ENCODE results near the gene ZSCAN5B. TPM values are rescaled to one million over a fixed set of nuclear protein-coding genes. Genes with fewer than 3 reads are reported as not detected.
"Not testable (repeated sequence)": the region's sequence is repeated elsewhere in the genome, so short reads cannot be mapped to it uniquely, and the experiment has no call there.

The ZSCAN5B gene
- polyA plus RNA-seq, 1 of the 3 experiments (the other 2 are of a cell fraction), result not detected

DNA sequence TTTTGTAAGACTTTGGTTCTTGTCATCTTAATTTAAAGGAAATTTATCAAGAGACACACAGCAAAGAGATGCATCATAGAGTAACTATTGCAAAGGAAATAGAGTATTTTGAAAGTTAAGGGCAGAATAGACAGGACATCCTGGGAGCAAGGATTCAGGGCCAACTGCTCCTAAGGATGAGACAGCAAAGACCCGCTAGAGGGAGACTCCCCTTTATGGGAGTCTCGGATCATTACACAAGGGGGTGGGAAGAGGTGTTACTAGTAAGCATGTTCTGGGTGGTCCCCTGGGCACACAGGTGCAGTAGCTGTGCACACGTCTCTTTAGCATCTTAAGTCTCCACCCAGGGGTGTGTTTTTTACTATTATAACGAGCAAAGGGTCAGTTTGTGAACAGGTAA lies 14.1 kb upstream of the ZSCAN5B start:
- Histone ChIP-seq H3K4me1 (ENCODE audit: control insufficient read depth in 1 of 2, insufficient read depth in 2 of 2, low read depth in 1 of 2, low read length in 1 of 2) (no peaks in the 10 kb centered on the region), H2AFZ (ENCODE audit: low read depth) (no peak overlapping the region), H3K36me3 (replicated peaks in 1 of 2; ENCODE audit: control insufficient read depth in 1 of 2, insufficient read depth in 2 of 2, low read length in 1 of 2) (no peaks in the 10 kb centered on the region), H3K4me3 (ENCODE audit: low read depth in 2 of 2, low read length in 1 of 2) (no peak overlapping the region), H3K27ac (ENCODE audit: low read depth in 2 of 2, low read length in 1 of 2) (no peak overlapping the region), H3K4me2 (no peak overlapping the region), H3K9ac (no peak overlapping the region), H3F3A (replicated peaks; ENCODE audit: insufficient read depth) (no peaks in the 10 kb centered on the region), H3K9me2 (no peaks in the 10 kb centered on the region), H3K9me3 (no peaks in the 10 kb centered on the region), H3K27me3 (ENCODE audit: insufficient read depth) (peaks cover 25% of the 10 kb centered on the region; the same call in 1 of the 2 replicates), H3K79me2 (ENCODE audit: insufficient read depth) (no peaks in the 10 kb centered on the region), H4K20me1 (ENCODE audit: insufficient read depth) (no peaks in the 10 kb centered on the region)
- POLR2A ChIA-PET, result no interaction called here
- TF ChIP-seq FOSL2 (IDR thresholded peaks at IDR 0.05; ENCODE audit: borderline replicate concordance, low read depth), result no peak
- TF ChIP-seq GATA2 (CRISPR knock-in tag; IDR thresholded peaks at IDR 0.05), result no peak
- TF ChIP-seq, protein P1, sequence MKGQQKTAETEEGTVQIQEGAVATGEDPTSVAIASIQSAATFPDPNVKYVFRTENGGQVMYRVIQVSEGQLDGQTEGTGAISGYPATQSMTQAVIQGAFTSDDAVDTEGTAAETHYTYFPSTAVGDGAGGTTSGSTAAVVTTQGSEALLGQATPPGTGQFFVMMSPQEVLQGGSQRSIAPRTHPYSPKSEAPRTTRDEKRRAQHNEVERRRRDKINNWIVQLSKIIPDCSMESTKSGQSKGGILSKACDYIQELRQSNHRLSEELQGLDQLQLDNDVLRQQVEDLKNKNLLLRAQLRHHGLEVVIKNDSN (IDR thresholded peaks at IDR 0.05; ENCODE audit: borderline replicate concordance, low read depth), result no peak
- TF ChIP-seq, protein P2, sequence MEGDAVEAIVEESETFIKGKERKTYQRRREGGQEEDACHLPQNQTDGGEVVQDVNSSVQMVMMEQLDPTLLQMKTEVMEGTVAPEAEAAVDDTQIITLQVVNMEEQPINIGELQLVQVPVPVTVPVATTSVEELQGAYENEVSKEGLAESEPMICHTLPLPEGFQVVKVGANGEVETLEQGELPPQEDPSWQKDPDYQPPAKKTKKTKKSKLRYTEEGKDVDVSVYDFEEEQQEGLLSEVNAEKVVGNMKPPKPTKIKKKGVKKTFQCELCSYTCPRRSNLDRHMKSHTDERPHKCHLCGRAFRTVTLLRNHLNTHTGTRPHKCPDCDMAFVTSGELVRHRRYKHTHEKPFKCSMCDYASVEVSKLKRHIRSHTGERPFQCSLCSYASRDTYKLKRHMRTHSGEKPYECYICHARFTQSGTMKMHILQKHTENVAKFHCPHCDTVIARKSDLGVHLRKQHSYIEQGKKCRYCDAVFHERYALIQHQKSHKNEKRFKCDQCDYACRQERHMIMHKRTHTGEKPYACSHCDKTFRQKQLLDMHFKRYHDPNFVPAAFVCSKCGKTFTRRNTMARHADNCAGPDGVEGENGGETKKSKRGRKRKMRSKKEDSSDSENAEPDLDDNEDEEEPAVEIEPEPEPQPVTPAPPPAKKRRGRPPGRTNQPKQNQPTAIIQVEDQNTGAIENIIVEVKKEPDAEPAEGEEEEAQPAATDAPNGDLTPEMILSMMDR (IDR thresholded peaks at IDR 0.05), result no peak
- 3% methylated on average over 4 of the region's 4 CpGs for WGBS (ENCODE audit: low lambda C conversion rate)
- CTCF ChIA-PET, result no interaction called here
- no peak for DNase-seq

DNA sequence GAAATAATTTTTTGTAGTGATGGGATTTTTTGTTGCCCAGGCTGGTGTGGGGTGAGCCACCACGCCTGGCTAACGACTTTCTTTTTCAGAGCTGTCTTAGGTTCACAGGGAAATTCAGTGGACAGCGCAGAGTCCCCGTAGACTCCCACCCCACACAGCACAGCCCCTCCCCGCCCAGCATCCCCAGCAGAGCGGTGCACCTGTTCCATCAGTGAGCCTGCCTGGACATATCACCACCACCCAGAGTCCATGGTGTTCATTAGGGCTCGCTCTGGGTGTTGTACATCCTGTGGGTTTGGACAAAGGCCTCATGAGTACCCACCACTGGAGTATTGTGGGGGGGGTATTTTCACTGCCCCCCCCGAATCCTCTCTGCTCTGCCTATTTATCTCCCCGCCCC lies 12.5 kb upstream of the ZSCAN5B start:
- H4K20me1 ChIP-seq (ENCODE audit: insufficient read depth); H3K4me1 ChIP-seq (ENCODE audit: control insufficient read depth in 1 of 2, insufficient read depth in 2 of 2, low read depth in 1 of 2, low read length in 1 of 2); H3F3A ChIP-seq (replicated peaks; ENCODE audit: insufficient read depth); H3K79me2 ChIP-seq (ENCODE audit: insufficient read depth); H3K4me3 ChIP-seq (ENCODE audit: low read depth in 2 of 2, low read length in 1 of 2); H3K9ac ChIP-seq; H3K9me3 ChIP-seq; H3K9me2 ChIP-seq; H2AFZ ChIP-seq (ENCODE audit: low read depth); H3K4me2 ChIP-seq; H3K27ac ChIP-seq (ENCODE audit: low read depth in 2 of 2, low read length in 1 of 2); DNase-seq; POLR2A ChIA-PET; H3K36me3 ChIP-seq (replicated peaks in 1 of 2; ENCODE audit: control insufficient read depth in 1 of 2, insufficient read depth in 2 of 2, low read length in 1 of 2): not testable (repeated sequence)
- H3K27me3 ChIP-seq (ENCODE audit: insufficient read depth), result peaks cover 35% of the 10 kb centered on the region; the same call in 1 of the 2 replicates
- 52% methylated on average over 9 of the region's 9 CpGs for WGBS (ENCODE audit: low lambda C conversion rate)
- CTCF ChIA-PET, result interaction anchor here (1.9 kb wide), 1 partner anchor 123 kb away, joined by 5 read pairs; no protein-coding TSS in a partner anchor

DNA sequence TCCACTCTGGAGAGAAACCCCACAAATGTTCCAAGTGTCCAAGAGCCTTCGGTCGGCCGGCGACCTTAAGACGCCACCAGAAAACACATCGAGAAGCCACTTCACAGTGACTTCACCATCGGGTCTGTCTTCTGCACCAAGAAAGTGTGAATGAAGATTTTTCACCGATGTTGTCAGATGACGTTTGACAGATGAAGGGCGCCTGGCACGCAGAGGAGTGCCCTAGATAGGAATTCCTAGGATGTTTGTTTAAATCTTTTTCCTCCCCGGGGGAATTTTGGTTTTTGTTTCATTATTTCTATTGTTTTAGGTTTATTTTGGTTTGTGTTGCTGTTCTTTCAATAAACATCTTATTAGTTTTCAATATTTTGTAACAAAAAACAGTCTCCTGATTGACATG lies 11.5 kb upstream of the ZSCAN5B start:
- H3K4me3 ChIP-seq (ENCODE audit: low read depth in 2 of 2, low read length in 1 of 2), result no peak overlapping the region
- H3K9me3 ChIP-seq, result no peaks in the 10 kb centered on the region
- H3K79me2 ChIP-seq (ENCODE audit: insufficient read depth), result no peaks in the 10 kb centered on the region
- no peak overlapping the region for H3K4me2 ChIP-seq
- DNase-seq, result no peak
- H4K20me1 ChIP-seq (ENCODE audit: insufficient read depth), result no peaks in the 10 kb centered on the region
- H3K36me3 ChIP-seq (replicated peaks in 1 of 2; ENCODE audit: control insufficient read depth in 1 of 2, insufficient read depth in 2 of 2, low read length in 1 of 2), result no peaks in the 10 kb centered on the region
- 49% methylated on average over 11 of the region's 12 CpGs for WGBS (ENCODE audit: low lambda C conversion rate)
- no peak overlapping the region for H3K27ac ChIP-seq (ENCODE audit: low read depth in 2 of 2, low read length in 1 of 2)
- ChIA-PET CTCF (interaction anchor here (1.9 kb wide), 1 partner anchor 124 kb away, joined by 5 read pairs; no protein-coding TSS in a partner anchor), POLR2A (no interaction called here)
- no peaks in the 10 kb centered on the region for H3K4me1 ChIP-seq (ENCODE audit: control insufficient read depth in 1 of 2, insufficient read depth in 2 of 2, low read depth in 1 of 2, low read length in 1 of 2)
- no peaks in the 10 kb centered on the region for H3K9me2 ChIP-seq
- H2AFZ ChIP-seq (ENCODE audit: low read depth), result no peak overlapping the region
- no peaks in the 10 kb centered on the region for H3F3A ChIP-seq (replicated peaks; ENCODE audit: insufficient read depth)
- H3K27me3 ChIP-seq (ENCODE audit: insufficient read depth), result peaks cover 35% of the 10 kb centered on the region; the same call in 1 of the 2 replicates
- no peak overlapping the region for H3K9ac ChIP-seq
- TF ChIP-seq RCOR1 (IDR thresholded peaks at IDR 0.05; ENCODE audit: low read length), result no peak
- no peak for TF ChIP-seq NRF1 (IDR thresholded peaks at IDR 0.05; ENCODE audit: low read depth, low read length)
- TF ChIP-seq TCF12 (IDR thresholded peaks at IDR 0.05), result no peak
- TF ChIP-seq ELF1 (IDR thresholded peaks at IDR 0.05), result no peak
- TF ChIP-seq JUND (IDR thresholded peaks at IDR 0.05), result no peak
- no peak for TF ChIP-seq FOXJ3 (CRISPR knock-in tag; IDR thresholded peaks at IDR 0.05)
- TF ChIP-seq TAF1 (IDR thresholded peaks at IDR 0.05; ENCODE audit: borderline replicate concordance, low read depth, low read length), result no peak
- no peak for TF ChIP-seq FOXM1 (IDR thresholded peaks at IDR 0.05; ENCODE audit: low read depth)
- TF ChIP-seq POLR2AphosphoS5 (IDR thresholded peaks at IDR 0.05; ENCODE audit: low read depth, low read length), result no peak
- TF ChIP-seq GABPA (IDR thresholded peaks at IDR 0.05; ENCODE audit: low read depth), result no peak
- no peak for TF ChIP-seq GATA2 (CRISPR knock-in tag; IDR thresholded peaks at IDR 0.05)

DNA sequence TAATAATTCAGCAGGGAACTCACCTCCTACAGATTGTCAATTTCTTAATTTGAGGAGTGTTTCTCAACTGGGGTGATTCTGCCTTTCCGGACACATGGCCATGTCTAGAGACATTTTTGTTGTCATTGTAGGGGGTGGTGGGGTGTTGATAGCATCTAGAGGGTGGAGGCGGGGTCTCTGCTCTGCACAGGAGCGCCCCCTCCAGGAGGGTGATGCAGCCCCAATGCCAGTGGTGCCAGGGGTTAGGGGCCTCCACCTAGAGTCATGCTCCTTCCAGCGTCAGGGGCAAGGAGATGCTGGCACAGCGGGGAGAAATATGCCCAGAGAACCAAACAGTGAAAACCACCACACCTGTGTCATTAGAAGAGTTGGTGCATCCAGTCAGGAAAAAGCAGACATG lies 10.0 kb upstream of the ZSCAN5B start:
- not testable (repeated sequence) for H3F3A ChIP-seq (replicated peaks; ENCODE audit: insufficient read depth)
- 3% methylated on average over 3 of the region's 5 CpGs for WGBS (ENCODE audit: low lambda C conversion rate)
- peaks cover 35% of the 10 kb centered on the region; the same call in 1 of the 2 replicates for H3K27me3 ChIP-seq (ENCODE audit: insufficient read depth)

More for the DNA sequence above, 10.0 kb upstream of the ZSCAN5B start:
- H3K4me2 ChIP-seq; DNase-seq; H3K27ac ChIP-seq (ENCODE audit: low read depth in 2 of 2, low read length in 1 of 2); POLR2A ChIA-PET; H3K9me3 ChIP-seq; H3K4me1 ChIP-seq (ENCODE audit: control insufficient read depth in 1 of 2, insufficient read depth in 2 of 2, low read depth in 1 of 2, low read length in 1 of 2); H2AFZ ChIP-seq (ENCODE audit: low read depth); H3K36me3 ChIP-seq (replicated peaks in 1 of 2; ENCODE audit: control insufficient read depth in 1 of 2, insufficient read depth in 2 of 2, low read length in 1 of 2); H3K4me3 ChIP-seq (ENCODE audit: low read depth in 2 of 2, low read length in 1 of 2); H3K79me2 ChIP-seq (ENCODE audit: insufficient read depth); H4K20me1 ChIP-seq (ENCODE audit: insufficient read depth); H3K9ac ChIP-seq; H3K9me2 ChIP-seq: not testable (repeated sequence)
- CTCF ChIA-PET, result interaction anchor here (1.0 to 2.4 kb wide), 2 partner anchors 25 to 131 kb away, joined by 3 to 10 read pairs; no protein-coding TSS in a partner anchor
